ENCODE results near the gene GNLY.

- TF ChIP-seq CTCF (IDR thresholded peaks at IDR 0.05) (no peak), POLR2A (IDR thresholded peaks at IDR 0.05) (no peak), EP300 (IDR thresholded peaks at IDR 0.05) (no peak)
These were observed 8.0 kb downstream of the GNLY start for GRCh38 chr2:85702172-85702571.
